22Rv1 (cell line): ENCODE data around the gene HSPBAP1.

Experiments
- H3K27ac ChIP-seq: fragments of 450-650 bp; 2 replicates; pipeline ENCODE4 v1.5.1; 2017
- CTCF ChIP-seq: fragments of 450-650 bp; IDR thresholded peaks from 2 replicates; pipeline ENCODE4 v1.5.1; 2017; ENCODE audit warnings: mild to moderate bottlenecking
- ZFX ChIP-seq: fragments of 450-650 bp; IDR thresholded peaks from 2 replicates; pipeline ENCODE4 v1.6.1; 2017; ENCODE audit warnings: antibody characterized with exemption, borderline replicate concordance

HSPBAP1 gene

GRCh38 chr3:122694966-122695365, 98.7 kb downstream of the HSPBAP1 start:
- H3K27ac ChIP-seq, result no peak overlapping the region

GRCh38 chr3:122692674-122693073, 101.0 kb downstream of the HSPBAP1 start:
- no peak overlapping the region for H3K27ac ChIP-seq
- TF ChIP-seq CTCF, result no peak
- no peak for TF ChIP-seq ZFX

More at GRCh38 chr3:122694966-122695365, 98.7 kb downstream of the HSPBAP1 start:
- no peak for TF ChIP-seq CTCF
- no peak for TF ChIP-seq ZFX

GRCh38 chr3:122691195-122691594, 102.4 kb downstream of the HSPBAP1 start:
- TF ChIP-seq CTCF, result no peak
- no peak for TF ChIP-seq ZFX

GRCh38 chr3:122690096-122690495, 103.5 kb downstream of the HSPBAP1 start:
- TF ChIP-seq CTCF, result no peak
- no peak for TF ChIP-seq ZFX
- H3K27ac ChIP-seq, result no peak overlapping the region

More at GRCh38 chr3:122691195-122691594, 102.4 kb downstream of the HSPBAP1 start:
- H3K27ac ChIP-seq, result no peak overlapping the region
